ENCODE results near the gene ARMC12.

Gene ARMC12

DNA sequence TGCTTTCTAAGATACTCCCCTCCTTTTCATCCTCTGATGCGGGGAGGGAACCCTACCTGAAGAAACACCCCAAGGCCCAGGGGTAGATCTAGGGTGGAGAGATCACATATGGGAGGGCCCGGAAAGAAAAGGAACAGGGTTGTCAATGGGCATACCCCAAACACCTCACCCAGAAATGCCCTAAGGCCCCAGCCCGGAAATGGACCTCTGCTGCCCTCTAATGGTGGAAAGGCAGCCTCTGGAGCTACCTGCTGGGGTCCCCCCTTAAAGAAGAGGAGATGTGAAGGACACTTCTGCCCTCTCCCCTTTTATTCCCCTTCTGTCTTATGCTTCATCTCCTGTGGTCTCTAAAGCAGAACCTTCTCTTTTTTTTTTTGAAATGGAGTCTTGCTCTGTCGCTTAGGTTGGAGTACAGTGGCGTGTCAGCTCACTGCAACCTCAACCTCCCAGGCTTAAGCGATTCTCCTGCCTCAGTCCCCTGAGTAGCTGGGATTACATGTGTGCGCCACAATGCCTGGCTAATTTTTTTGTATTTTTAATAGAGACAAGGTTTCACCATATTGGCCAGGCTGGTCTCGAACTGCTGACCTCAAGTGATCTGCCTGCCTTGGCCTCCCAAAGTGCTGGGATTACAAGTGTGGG, 458 bp upstream of the ARMC12 start:
- peak; percentile 11 for DNase-seq

DNA sequence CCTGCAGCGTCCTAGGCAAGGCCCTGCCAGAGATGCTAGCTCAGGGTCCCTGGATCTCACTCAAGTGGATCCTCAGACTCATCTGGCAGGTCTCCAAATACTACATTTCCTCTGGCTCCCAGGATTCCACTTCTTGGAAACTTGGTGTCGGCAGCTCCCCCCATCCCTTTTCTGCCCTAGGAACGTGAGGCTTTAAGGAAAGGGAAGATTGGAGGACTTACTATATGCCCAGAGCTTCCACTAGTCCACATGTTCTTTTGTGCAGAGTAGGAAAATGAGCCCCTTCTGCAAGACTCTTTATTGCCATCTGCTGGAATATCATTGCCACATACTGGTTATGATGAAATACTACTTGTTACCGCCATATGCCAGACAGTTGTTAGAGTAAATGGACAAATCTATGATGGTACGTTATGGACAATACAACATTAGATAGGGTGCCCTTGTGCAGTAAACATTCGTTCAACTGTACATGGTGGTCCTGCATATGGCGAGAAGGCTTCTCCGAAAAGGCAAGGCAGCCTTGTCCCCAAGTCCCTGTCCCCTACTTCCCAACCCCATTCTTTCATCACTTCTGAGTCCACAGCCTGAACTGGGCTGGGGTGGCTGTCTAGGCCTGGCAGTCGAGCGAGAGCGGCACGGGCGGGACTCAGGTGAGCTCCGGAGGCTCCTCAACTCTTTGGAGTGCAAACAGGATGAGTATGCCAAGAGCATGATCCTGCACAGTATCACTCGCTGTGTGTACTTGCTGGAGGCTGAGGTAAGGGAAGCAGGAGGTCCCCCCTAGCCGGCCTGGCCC, 780 bp downstream of the ARMC12 start:
- DNase-seq, result peak; percentile 52

DNA sequence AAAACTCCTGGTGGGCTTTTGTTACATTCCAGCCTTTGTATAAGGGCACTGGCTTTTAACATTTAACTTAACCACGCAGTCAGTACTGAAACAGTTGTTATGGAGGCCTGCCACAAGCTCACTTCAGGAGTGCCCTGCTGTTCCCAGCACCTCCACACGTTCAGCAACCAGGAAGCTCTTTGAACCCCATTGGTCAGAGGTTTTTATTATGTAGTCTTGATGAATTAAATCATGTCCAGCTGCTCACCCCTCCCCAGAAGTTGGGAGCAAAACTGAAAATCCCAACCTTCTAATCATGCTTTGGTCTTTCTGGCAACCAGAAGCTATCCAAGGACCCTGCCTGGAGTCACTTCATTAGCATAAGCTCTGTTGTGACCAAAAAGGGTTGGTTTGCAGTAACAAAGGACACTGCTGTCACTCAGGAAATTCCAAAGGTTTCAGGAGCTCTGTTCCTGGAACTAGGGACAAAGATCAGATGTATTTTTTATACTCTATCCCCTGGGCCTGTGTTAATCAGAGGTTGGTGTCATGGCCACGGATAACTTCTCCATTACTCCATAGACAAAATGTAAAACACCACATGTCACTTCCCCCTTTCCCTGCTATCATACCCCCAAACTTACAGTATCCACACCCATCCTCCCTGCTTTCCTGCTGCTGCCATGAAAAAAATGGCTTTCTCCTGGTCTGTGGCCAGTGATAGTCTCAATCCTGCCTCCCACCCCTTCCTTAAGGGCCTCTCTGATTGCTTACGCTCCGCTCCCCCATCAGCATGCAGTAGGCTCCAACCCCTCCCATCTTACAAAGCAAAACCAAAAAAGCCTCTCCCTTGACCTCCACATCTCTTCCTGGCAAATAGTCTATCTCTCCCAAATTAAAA, 3.1 kb downstream of the ARMC12 start:
- DNase-seq, result no peak

DNA sequence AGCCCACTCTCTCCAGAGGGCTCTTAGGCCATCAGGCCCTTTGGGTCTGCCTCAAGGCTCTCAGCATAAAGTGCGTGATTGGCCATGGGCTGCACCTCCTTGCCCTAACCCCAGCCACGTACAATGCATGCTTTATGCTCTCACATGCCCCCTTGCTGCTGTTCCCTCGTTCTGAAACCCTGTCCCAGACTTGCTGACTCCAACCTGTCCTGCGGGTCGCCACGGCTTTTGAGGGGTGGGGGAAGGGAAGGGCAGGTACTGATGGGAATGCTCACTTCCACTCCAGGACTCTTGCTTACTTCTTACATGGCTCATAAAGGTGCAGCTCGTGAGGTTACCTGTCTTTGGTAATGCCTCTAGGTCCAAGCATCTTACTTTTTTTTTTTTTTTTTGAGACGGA, 6.0 kb downstream of the ARMC12 start:
- DNase-seq, result no peak

DNA sequence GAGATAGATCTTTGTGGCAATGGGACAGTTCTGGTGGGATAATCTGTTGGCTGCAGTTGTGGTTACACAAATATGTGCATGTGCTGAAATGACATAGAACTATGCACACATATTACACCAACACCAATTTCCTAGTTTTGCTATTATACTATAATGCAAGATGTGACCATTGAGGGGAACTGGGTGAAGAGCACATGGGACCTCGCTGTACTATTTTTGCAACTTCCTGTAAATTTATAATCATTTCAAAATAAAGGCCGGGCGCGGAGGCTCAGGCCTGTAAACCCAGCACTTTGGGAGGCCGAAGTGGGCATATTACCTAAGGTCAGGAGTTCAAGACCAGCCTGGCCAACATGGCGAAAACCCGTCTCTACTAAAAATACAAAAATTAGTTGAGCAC, 8.7 kb downstream of the ARMC12 start:
- no peak for DNase-seq

DNA sequence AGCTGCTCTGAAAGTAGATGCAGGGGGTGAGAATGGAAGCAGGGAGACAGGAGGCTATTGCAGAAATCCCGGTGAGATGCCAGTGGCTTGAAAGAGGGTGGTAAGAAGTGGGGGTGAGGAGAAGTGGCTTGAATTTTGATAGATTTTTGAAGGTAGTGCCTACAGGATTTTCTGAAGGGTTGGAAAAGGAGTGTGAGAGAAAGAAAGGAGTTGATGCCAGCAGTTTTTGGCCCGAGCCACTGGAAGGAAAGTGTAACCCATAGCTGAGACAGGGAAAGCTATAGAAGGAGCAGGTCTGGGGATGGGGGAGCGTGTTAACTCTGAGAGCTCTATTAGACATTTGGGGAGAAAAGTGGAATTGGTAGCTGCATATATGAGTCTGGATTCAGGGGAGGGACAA, 9.7 kb downstream of the ARMC12 start:
- no peak for DNase-seq

DNA sequence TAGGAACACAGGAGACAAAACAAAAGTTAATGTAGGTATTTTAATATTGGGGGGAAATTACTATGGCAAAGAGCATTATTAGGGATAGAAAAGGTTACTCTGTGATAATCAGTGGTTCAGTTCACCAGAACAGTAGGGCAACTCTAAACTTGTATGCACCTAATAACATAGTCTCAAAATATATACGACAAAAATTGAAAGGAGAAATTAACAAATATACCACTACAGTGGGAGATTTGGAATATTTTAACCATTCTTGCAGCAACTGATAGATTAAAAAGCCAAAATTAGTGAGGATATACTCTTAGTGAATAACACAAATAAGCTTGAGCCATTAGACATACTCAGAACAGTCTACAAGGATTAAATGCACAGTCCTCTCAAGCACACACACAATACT, 11.0 kb downstream of the ARMC12 start:
- DNase-seq, result no peak

DNA sequence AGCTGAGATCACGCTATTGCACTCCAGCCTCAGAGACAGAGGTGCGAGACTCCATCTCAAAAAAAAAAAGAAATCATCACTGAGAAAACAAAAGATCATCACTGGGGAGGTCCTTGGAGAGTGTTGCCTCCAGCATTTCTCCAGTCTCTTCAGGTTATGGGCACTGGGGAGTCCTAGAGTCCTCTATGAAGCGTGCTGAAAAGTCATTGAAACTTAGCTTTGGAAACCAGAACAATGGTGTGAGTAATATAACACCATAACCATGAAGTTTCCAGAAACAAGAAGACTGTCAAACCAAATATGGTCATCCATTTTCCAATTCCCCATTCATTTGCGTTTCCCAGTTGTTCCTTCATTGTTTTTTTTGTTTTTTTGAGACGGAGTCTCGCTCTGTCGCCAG, 13.7 kb downstream of the ARMC12 start:
- no peak for DNase-seq

DNA sequence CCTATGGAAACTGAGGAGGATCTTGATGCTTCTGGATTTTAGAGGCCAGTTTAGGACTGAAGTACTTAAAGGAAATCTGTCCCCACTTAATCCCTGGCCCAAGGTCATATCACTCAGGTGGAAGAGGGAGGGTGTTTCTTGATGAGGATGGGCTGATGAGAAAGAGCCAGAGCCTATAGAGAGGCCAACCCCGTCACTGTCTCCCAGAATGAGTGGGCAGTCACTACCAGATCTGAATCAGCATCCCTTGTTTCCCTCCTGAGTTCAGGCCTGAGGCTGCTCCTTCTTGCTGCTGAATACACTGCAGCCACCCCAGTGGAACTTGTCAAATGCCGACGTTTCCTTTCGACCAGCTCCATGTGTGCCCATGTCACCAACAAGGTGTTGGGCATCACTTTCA, 14.8 kb downstream of the ARMC12 start:
- DNase-seq, result no peak

DNA sequence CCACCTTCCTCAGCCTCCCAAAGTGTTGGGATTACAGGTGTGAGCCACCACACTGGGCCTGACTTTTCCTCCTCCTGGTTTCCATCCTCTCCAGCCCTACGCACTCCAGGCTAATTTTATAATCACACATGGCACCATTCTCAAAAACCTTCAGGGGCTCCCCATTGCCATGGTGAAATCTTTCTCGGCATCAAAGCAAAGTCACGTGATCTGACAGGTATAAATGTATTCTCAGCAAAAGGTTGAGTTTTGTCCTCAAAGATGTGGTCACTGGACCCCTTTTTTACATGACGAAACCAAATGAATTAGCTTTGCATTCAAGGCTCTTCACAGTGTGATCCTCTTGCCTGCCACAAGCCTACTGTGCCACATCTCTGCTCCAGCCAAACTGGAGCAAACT, 15.5 kb downstream of the ARMC12 start:
- DNase-seq, result no peak

DNA sequence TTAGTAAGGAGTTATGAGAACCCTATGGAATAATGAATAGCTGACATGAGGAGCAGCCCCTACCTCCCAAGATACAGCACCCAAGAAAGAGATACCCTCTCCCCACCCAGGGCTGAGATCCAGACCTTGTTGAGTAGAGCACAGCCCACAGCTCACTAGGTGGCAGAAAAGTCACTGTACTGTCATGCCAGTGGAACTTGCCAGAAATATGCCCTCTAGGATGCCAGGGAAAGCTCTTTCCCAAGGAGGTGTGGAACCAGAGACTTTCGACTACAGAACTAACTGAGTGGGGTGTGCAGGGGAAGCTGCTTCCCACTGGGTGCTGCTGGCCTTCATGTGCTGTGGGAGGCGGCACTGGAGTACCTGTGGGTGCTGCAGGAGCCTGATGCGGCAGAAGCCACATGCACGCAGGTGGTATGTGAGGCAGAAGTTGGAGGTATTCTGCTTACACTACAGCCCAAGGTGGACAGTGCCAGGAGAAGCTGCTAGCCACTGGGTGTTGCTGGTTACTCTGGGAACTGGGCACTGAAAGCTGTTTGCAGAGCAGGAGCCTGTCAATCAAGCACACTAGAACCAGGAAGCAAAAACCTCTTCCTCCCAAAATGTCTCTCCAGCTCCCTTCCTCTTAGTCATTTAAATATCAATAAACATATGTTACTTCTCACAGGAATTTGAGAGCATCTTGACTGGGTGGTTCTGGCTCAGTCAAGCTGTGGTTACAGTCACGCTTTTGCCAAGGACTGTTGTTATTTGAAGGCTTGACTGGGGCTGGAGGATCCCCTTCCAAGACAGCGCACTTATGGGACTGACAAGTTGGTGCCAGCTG, 17.8 kb downstream of the ARMC12 start:
- DNase-seq, result no peak

DNA sequence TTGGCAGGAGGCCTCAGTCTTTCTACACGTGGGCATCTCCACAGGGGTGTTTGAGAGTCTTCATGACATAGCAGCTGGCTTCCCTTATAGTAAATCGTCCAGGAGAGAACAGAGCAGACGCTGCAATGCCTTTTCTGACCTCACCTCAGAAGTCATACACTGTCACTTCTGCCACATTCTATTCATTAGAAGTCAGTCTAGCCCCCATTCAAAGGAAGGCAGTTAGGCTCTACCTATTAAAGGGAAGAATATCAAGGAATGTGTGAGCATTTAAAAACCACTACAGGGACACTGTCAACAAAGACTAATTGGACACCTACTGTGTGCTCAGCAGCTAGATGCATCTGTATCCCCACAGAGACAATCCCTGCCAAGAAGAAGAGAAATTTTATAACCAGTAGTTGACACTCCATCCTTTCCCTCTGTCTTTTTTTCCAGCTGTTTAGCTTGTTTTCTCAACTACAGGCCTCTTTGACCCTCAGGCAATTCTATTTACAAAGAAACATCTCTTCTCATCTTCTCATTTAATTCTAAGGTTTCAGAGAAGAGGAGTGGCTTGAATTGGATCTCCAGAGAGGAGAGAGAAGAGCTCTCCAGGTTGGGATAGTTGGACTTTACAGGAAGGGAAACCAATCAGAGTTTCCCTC, 18.6 kb downstream of the ARMC12 start:
- no peak for DNase-seq

DNA sequence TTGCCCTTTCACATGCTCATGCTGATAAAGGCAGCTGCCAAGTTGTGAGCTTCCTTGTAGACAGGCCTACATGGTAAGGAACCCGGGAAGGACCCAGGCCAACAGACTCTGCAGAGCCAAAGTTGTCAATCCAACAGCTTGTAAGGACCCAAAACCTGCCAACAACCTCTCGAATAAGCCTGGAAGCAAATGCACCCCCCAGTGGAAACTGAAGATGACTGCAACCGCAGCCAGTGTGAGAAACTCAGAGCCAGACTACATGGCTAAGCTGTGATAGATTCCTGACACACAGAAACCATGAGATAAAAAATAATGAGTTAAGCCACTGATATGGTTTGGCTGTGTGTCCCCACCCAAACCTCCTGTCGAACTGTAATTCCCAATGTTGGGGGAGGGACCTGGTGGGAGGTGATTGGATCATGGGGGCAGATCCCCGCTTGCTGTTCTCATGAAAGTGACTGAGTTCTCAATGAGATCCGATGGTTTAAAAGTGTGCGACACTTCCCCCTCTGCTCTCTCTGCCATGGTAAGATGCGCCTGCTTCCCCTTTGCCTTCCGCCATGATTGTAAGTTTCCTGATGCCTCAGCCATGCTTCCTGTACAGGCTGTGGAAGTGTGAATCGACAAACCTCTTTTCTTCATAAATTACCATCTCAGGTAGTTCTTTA, 20.8 kb downstream of the ARMC12 start:
- no peak for DNase-seq

DNA sequence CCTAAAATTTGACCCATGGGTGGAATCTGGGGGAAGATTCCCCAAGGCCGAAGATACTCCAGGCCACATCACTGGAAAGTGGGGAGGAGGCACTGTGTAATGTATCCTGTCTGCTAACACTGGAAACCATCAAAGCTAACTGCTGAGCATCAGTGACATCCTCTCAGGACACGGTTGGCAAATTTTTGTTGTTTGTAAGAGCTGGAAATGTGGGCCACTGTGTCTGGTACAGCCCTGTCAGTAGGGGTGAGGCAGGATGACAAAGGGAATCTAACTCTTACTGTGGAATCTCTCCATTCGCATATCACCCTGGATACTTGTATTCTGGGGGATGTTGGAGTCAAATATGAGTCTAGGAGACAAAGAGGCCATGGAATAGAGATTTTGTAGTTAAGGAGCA, 22.6 kb downstream of the ARMC12 start:
- DNase-seq, result no peak

DNA sequence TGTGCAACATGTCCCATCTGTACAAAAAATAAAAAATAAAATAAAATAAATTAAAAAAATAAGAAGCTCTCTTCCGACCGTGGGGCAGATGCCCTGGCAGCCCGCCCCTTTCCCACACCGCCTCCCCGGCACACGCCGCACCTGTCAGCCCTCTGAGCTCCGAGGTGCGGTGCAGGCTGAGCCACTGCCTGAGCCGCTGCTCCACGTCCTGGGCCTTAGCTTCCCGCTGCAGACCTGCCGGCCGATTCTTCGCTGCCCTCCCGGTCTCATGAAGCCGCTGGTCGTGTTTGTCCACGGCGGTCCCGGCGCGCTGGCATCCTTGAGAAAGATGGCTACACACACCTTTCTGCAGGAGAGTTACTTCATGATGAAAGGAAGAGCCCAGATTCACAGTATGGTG, 28.9 kb downstream of the ARMC12 start:
- no peak for DNase-seq

DNA sequence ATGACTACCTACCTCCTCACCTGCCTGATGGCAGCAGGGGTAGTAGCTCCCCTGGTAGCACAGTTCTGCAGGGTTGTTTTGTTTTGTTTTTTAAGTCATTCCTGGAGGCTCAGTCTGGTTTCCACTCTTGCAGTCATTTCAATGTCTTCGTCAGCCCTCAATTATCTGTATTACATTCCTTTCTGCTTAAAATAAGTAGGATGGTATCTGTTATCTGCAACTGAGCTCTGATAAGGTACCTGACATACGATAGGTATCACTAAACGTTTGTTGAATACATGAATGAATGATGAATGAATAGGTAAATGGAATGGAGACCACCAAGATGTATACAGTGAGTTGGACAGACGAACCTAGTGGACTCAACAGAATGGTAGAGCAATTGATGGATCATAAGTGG, 32.4 kb downstream of the ARMC12 start:
- DNase-seq, result no peak

DNA sequence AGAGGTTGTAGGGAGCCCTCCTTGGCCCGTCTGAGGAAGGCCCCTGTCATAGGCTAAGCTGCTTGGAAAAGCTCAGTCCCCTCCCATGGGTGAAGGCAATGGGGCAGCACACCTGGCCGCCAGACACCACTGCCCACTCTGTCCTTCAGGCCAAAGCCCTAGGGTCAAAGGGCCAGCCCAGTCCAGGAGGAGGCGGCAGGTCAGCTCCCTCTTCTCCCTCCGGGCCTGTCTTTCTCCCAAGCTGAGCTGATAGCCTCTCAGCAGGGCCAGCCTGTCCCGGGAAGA, 34.5 kb downstream of the ARMC12 start:
- DNase-seq, result no peak

DNA sequence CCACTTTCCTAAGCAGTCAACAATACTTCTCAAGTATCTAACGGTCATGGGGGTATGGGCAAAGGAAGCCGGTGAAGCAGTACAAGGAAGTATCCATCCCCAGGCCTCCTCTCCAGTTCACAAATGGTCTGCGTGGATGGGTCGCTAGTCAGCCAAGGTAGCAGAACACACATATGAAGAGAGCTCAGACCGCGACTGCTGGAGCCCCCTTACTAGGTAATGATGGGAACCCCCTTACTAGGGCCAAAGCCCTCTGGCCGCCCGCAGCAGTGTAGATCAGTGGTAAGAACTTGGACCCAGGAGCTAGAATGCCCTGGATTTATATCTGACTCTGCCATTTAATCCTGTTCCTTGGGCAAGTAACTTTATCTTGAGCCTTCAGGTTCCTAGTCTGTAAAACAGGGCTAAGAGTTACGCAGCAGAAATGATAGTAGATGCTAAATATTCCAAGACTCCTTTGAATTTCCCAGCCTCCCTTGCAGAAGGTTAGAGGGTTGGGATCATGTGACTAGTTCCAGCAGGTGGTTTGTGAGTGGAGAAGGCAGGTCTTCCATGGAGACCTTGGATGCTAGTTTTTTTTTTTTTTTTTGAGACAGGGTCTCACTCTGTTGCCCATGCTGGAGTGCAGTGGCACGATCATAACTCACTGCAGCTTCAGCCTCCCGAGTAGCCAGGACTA, 37.4 kb downstream of the ARMC12 start:
- DNase-seq, result no peak

DNA sequence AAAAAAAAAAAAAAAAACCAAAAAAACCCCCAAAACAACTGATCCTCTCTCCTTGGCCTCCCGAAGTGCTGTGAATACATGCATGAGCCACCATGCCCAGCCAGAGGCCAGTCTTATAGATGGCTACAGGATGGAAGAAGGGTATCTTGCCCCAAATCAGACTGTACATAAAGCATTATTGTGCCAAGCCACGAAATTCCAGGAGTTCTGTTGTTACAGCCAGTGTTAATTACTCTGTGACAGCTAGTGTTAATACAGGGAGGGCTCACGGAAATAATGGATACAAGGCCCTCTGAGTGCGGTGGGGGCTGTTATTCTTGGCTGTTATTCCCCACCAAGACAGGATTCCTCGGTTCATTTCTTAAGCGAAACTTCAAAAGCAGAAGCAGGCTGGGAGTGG, 38.2 kb downstream of the ARMC12 start:
- DNase-seq, result no peak

DNA sequence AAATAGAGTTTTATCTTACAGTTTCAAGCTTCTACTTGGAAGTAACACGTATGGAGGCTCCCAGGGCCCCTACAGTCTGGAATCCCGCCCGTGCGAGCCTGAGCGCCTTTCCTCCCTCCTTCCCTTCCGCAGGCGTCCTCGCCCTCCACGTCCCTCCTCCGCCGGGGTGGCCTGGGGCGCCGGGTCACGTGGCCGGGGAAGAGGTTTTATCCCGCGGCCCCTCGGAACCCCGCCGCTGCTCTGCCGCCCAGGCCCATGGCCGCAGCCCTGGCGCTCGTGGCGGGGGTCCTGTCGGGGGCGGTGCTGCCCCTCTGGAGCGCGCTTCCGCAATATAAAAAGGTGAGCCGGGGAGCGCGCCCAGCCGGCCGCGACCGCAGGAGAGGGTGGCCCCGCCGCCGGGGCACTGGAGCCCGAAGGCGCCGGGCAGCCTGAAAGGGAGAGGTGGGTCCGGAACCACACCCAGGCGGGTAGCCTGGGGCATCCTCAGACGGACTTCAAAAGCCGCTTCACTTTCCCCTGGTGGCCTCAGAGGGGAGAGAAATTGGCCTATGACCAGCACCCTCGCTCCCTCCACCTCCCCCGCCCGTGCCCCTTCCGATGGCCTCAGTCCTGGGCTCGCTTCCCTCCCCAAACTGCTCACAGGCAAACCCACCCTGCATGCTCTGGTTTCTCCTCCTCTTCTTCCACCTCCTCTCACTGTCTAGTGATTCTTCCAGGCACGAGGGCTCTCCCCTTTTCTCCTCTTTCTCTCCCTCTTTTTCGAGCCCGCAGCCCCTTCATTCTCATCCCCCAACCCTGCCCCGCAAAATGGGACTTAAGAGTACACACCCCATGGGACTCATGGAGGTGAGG, 39.8 kb downstream of the ARMC12 start, which contains the start of gene CLPSL2:
TSS of gene CLPSL2 (plus strand) at position 235 of the 852 bp plus-strand sequence. CDS start at position 256, 21 bp downstream.
- DNase-seq, result no peak
